HG03139 (cell line): Measurements from ENCODE around the gene DSE.

ENCODE experiments used
- ATAC-seq: cut with Tn5 transposase; IDR thresholded peaks from one replicate; pipeline ENCODE4 v1.9.1; 2021; ENCODE audit not compliant: unreplicated experiment

The DSE gene

DNA sequence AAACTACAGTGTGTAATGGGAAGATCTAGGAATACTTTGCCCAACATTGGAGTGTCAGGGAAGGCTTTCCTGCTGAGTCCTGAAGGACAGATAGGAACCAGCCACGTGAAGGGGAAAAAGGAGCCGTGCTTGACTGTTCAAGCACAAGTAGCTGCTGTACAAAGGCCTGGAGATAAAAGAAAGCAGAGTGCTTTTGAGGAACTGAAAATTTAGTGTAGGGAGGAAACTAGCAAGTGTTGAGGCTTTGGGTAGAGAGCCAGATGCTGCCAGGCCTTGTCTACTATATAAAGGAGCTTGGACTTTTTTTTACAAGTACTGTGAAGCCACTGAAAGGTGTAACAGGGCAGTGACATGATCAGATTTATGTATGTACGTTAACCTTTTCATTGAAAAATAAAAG lies 39.0 kb downstream of the DSE start:
- ATAC-seq, result peak; percentile 62

DNA sequence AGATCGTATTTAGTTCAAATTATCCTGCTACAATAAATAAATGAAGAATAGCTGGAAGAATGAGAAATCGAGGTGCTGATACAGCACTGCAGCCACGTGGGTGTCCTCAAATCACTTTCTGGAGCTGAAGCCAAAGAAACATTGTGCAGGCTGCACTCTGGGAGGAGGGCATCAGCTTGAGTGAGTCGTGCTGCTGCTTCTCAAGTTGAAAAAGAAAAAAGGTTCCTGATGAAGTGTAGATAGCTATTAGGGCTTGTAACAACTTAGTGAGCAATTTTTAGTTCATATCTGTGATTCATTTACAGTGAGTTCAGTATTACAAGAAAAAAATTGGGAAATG lies 40.5 kb downstream of the DSE start:
- no peak for ATAC-seq

DNA sequence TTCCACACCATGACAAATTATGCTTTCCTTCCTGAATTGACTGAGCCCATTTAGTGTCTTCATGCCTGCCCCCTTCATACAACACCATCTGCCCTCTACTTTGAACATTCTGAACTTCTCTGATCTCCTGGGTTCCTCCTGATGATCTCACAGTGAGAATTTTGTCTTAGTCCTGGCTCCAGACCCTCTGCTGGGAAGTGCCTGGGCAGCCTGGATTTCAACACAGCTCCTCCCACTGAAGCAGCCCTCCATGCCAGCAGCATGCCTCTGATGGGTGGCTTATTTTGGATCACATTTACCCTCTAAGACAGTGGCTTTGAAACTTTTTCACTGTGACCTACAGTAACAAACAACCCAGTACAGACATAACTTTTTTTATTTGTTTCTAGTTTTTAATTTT lies 41.5 kb downstream of the DSE start:
- no peak for ATAC-seq

DNA sequence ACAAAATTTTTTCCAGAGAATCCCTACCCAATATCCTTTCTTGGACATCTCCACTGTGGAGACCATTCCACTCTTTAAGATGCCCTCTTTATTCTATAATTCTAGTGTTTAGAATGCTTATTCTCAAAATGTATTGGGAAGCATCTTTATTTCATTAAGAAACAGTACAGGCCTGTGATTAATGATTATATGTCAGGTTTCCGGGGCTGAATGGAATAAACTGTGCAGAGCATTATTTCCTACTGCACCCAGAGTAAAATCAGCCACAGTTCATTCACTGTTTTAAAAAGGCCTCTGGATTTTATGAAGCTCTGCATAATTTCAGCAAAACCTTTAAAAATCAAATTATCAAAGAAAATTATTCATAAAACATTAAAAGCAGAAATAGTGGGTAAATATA lies 42.6 kb downstream of the DSE start:
- ATAC-seq, result no peak

DNA sequence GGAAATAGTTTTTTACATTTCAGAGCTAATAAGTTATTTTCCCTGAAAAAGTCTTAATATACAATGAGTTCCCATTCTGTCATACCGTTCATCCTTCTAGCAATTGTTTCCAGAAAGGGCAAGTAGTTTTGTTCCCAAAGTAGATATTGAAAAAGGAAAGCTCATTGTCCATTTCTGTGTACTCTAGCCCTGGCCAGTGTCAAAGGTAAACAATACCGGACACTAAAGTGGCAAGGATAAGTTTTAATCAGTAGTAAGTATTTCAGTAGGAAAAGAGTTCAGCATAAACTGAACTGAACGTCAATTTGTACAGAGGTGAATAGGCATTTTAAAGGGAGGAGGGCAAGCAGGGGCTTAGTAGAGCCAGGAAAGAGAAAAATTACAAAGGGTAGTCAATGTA lies 46.9 kb downstream of the DSE start:
- no peak for ATAC-seq

DNA sequence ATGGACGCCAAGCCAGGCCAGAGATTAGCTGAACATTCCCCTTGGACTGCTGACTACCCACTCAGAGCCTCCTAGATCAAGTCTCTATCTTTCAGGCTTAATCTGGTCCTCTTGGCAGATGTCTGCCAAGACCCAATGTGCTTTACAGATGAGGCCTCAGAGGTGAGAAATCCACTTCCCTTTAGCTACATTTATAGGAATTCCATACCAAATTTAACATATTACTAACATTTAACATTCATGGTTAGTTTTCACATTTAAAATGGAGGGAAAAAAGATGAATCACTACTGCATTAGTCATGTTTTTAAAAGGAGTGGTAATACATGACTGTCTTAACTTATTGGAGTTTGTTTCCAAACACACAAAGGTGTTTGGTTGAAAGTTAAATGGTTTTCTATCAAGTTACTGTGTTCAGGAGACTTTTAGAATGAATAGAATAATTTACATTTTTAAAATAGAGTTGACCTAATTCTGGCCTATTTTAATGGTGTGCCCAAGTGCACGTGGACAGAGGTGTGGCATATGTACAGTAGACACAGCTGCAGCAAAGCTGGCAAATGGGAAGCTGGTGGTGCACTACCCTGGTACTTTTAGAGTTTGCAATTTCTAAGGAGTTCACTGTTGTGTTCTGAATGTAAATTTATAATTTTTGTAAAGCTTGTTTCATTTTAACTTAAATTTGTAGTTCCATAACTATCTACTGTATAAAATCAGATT lies 48.5 kb downstream of the DSE start:
- no peak for ATAC-seq

DNA sequence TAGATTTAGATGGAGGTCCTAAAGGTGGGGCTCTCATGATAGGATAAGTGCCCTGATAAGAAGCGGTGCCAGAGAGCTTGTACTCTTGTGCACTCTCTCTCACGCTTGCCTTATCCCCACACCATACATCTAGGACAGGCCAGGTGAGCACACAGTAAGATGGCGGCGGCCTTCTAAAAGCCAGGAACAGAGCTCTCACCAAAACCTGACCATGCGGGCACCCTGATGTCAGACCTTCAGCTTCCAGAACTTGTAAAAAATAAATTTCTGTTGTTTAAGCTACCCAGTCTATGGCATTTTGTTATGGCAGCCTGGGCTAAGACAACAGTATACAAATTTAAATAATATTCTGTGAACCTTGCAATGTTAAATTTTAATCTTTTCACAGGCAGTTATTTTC lies 49.6 kb downstream of the DSE start:
- ATAC-seq, result no peak

DNA sequence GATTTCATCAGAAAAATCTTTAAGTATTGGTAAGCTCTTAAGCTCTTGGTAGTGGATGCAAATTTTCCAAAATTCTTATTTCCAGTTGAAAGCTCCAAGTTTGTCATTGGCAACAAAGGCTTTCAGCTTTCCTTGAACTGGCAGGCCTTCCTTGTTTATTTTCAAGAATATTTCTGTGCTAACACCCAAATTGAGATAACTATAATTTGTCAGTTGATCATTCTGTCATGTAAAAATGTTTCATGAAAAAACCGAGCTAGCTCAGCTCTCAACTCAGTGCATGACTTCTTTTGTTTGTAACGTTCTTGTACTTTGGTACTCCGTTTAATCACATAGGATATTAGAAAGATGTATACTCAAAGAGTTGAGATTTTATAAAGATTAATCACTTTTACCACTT lies 51.5 kb downstream of the DSE start:
- ATAC-seq, result no peak

DNA sequence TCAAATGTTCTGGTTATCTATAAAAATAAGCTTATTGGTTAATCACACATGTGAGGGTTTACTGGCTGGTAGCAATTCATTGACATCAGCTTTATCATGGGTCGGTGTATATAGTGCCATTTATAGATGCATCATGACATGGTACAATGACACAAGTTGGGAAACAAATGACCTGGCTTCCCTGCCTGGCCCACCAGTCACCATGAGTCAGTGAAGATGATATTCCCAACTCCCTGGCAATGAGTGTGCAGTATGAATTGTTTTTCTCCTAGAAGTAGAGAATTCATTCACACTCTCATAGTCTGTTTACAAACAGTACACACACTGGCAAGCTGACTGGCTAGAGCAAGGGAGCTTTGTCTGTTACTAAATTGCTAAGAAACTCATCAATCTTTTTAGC lies 53.3 kb downstream of the DSE start:
- no peak for ATAC-seq

DNA sequence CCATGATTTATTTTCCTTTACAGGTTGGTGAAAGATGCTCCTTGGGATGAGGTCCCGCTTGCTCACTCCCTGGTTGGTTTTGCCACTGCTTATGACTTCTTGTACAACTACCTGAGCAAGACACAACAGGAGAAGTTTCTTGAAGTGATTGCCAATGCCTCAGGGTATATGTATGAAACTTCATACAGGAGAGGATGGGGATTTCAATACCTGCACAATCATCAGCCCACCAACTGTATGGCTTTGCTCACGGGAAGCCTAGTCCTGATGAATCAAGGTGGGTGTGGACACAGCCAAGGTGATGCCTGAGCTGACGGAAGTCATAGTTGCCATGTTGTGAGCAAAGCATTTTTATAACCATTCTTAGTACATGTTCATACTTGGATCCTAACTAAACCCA lies 55.8 kb downstream of the DSE start:
- no peak for ATAC-seq

DNA sequence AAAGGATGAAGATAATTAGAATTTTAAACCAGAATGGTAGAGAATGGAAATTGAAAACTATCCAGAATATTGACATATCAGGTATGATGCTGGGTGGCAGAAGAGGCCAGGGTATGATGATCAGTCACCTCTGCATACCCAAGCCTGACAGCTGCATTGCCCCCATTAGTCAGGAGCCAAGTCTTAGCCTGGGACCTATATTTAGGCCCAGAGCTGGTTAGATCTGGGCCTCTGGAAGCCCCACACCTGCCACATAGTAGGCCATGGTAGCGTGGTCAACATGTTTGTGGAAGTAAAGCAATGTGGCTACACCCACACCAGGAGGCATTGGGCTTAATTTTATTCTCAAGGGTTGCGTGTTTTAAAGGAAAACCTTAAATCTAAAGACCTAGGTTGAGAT lies 58.4 kb downstream of the DSE start:
- no peak for ATAC-seq

DNA sequence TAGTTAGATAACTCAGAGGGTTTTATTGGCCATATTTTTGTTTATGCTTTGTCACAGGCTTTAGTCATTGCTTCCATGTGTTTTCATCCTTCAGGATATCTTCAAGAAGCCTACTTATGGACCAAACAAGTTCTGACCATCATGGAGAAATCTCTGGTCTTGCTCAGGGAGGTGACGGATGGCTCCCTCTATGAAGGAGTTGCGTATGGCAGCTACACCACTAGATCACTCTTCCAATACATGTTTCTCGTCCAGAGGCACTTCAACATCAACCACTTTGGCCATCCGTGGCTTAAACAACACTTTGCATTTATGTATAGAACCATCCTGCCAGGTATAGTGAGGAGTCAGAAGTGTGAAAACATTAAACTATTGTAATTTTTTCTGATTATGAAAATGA lies 60.1 kb downstream of the DSE start:
- ATAC-seq, result no peak

DNA sequence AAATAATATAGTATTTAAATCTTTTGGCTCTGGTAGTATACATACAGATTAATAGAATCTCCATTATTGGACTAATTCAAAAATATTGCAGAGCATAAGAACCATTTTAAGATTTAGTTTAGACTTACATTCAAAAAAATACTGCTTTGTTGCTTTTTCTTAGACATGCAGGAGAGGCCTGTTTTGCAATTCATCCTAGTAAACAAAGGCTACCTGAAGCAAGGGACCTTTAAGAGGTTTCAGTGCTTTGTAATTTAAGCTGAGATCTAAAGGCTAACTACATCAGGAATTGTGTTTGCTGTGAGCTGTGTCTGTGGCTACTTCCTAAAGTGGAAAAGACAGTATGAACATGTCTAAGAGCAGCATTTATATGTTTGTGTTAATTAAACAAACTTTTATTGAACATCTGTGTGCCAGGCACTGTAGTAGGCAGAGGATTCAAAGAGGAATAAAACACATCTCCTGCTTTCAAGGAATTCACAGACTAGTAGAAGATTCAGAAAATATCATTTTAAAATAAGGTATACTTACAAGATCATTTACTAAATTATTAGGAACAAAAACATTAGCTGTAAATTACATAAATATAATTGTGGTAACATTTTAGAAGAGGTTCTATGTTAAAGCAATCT lies 61.3 kb downstream of the DSE start:
- ATAC-seq, result no peak

DNA sequence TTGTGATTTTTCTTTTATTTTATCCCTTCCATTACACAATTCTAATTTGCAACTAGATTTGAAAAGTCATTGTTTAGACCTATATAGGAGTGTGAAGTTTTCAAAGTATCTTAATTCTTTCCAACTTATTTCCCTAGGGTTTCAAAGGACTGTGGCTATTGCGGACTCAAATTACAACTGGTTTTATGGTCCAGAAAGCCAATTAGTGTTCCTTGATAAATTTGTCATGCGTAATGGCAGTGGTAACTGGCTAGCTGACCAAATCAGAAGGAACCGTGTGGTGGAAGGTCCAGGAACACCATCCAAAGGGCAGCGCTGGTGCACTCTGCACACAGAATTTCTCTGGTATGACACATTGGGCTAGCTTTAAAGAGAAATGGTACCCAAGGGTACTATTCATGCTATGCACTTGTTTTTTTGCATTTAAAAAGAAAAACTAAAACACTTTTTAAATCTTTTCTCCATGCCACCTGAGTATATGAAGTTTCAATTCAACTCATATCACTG lies 62.5 kb downstream of the DSE start:
- ATAC-seq, result no peak

DNA sequence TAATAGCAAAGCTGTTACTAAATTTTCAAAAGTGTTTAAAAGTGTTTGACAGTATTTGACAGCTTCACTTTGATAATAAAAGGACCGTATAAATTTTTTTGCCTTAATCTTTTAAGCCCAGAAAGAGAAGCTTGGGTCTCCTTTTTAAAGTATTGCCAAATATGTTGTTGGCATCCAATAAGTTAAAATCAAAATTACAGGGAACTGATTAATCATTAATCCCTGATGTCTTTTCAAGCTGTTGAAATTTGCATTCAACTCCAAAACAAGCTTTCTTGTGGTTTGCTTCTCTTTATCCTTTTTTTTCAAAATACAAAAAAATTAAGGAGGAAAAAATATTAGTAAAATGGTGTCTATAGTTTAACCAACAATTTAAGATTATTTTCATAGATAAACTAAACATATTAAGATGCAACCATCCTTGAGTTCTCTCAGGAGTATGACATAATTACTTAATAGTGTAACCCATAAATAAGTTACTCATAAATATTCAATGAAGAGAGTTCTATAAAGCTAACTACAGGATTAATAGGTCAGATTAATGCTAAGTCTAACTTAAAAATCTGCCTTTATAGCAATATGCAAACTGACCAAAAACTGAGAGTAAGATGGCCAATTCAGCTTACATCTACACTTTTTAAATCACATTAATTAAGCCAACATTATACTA lies 63.4 kb downstream of the DSE start:
- ATAC-seq, result no peak

DNA sequence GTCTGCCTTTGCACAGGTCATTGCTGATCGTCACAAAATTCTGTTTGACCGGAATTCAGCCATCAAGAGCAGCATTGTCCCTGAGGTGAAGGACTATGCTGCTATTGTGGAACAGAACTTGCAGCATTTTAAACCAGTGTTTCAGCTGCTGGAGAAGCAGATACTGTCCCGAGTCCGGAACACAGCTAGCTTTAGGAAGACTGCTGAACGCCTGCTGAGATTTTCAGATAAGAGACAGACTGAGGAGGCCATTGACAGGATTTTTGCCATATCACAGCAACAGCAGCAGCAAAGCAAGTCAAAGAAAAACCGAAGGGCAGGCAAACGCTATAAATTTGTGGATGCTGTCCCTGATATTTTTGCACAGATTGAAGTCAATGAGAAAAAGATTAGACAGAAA lies 65.8 kb downstream of the DSE start:
- no peak for ATAC-seq

DNA sequence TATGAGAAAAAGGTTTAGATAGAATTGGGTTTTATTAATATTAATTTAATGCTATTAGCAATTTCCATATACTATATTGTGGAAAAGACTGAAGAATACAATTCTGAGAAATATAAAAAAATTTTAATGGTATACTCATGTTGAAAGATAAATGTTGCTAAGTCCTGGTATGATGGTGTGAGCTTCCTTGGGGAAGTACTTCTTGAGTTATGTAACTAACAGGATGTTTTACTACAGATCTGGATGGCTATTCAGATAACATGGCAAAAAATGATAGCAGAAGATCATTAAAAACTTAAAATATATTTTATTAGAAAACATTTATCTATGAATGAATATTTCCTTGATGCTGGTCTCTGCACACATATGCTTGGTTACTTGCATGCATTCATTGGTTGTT lies 66.9 kb downstream of the DSE start:
- no peak for ATAC-seq

DNA sequence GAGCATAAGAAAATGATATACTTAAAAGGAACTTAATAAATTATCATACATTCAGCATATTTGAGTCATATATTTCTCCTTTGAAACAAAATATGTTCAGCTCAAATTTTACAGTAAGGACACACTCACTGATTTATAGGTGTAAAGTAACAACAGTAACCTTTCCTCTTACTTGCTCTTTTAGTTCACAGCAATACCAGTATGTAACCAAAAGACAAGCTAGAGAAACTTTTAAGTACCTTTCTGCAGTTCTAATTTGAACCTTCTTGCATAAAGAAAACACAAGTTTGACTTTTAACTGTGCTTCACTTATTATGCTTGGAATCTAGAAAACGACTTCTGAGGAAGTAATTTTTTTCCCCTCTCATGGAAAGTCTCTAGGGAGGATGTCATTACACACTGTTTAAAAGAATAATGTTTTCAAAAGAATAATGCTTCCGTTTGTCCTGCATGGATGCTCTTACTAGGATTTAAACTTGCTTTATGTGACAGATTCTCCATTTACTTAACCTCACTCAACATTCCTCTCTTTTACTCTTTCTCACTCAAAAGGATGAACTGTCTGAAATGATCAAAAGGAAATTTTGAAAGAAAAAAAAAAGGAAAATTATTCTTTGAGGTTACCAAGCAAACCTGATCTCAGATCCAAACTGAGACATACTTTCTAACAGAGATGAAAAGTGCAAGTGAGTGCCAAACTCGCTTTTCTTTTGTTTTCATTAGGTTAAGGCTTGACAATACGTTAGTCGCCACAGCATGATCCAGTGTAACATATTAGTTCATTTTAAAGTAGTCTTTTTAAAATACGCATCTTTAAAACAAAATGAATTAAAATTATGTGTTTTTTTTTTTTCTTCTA lies 68.1 kb downstream of the DSE start:
- no peak for ATAC-seq

DNA sequence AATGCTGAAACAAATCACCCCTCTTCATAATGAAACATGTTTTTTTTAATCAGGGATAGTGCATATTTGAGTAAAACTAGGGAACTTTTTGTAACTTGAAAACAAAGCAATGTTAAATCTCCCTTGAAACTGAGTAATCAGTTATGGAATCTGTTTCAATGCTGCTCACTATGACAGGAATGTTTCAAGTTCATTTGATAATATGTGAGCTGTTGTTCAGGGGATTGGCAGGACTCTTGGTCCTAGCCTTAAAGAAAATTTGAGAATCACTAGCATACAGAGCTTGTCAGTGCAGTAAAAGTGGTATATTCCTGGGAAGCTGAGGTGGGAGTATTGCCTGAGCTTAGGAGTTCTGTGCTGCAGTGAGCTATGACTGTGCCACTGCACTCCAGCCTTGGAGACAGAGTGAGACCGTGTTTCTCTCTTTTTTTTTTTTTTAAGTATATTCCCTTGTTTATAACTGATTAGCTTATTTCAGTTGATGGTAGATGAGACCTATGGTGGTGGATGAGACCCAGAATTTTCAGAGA lies 68.8 kb downstream of the DSE start:
- ATAC-seq, result no peak

DNA sequence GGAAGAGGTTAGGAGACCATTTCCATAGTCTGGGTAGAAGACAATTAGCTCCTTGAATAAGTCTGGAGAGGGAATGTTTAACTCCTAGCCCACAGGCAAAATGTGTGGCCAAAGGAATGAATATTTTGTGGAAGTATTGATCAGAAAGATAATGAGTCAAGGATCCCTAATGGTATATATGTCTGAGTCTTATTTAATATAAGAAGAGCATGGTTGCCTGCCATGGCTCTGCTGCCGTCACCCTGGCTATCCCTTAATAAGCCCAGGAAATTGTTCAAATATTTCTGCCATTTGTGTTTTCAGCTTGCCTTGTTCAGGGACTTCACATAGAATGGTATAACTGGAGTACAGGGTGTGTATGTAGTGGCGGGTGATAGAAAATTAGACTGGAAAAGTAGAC lies 72.4 kb downstream of the DSE start:
- ATAC-seq, result no peak

DNA sequence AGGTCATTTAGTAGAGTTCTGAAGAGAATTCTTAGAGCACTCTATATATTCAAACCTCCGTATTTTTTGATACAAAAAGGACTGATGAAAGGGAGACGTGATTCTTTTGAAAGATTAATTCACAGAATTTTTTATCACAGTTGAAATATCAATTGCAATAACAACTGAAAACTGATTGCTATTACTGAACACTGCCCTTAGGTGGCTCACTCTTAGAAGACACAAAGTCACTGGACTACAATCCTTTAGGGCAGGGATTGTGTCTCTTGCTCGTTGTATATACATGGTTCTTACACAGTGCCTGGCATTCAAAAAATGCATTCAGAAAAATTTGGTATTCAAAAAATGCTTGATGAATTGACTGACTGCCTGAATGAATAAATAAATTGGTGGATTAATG lies 73.3 kb downstream of the DSE start:
- peak; percentile 53 for ATAC-seq
